ENCODE results near the gene PHKB.

- no peak for TF ChIP-seq CTCF (IDR thresholded peaks at IDR 0.05; ENCODE audit: insufficient read depth, low read depth, low read length)
- TF ChIP-seq EZH2 (IDR thresholded peaks at IDR 0.05; ENCODE audit: insufficient read depth, low read length), result no peak
Observed at GRCh38 chr16:47627721-47628120, 166.6 kb downstream of the PHKB start.
